ENCODE data around the gene IDI2. TPM values are rescaled to one million over a fixed set of nuclear protein-coding genes. Genes with fewer than 3 reads are reported as not detected.

The IDI2 gene
- total RNA-seq, 2 experiments from 2014 or later, result not detected

- Mint-ChIP-seq H3K27me3 (no peaks in the 10 kb centered on the region), H3K9me3 (no peaks in the 10 kb centered on the region), H3K36me3 (ENCODE audit: low read depth) (peaks cover 41% of the 10 kb centered on the region), H3K27ac (no peak overlapping the region), H3K4me1 (ENCODE audit: low read depth) (no peaks in the 10 kb centered on the region), H3K4me3 (no peak overlapping the region)
- no peaks in the 10 kb centered on the region for H3K4me1 ChIP-seq (ENCODE audit: insufficient read depth, low read length)
- no peak for DNase-seq
- CTCF ChIA-PET, result no interaction called here
- H3K27me3 ChIP-seq (ENCODE audit: control insufficient read depth in 1 of 2, insufficient read depth in 2 of 2, low read length in 2 of 2), result no peaks in the 10 kb centered on the region
- no peak overlapping the region for H3K27ac ChIP-seq (ENCODE audit: low read depth in 1 of 2, low read length in 2 of 2)
- no peak for ATAC-seq (ENCODE audit: poor library complexity)
- intact Hi-C loops (cut with DNase I, micrococcal nuclease), result no loop called here
- peaks cover 29% of the 10 kb centered on the region for H3K36me3 ChIP-seq (ENCODE audit: insufficient read depth, low read length)
- H3K4me3 ChIP-seq (ENCODE audit: low read length), result no peak overlapping the region
- no peak for TF ChIP-seq CTCF (IDR thresholded peaks at IDR 0.05)
- no peaks in the 10 kb centered on the region for H3K9me3 ChIP-seq (ENCODE audit: control insufficient read depth in 1 of 2, insufficient read depth in 1 of 2, low read length in 2 of 2)
- POLR2A ChIA-PET, result no interaction called here
These were observed 5.2 kb downstream of the IDI2 start for GRCh38 chr10:1020460-1020859.

- Mint-ChIP-seq H3K27me3 (no peaks in the 10 kb centered on the region), H3K9me3 (no peaks in the 10 kb centered on the region), H3K4me3 (no peak overlapping the region), H3K36me3 (ENCODE audit: low read depth) (peaks cover 48% of the 10 kb centered on the region), H3K4me1 (ENCODE audit: low read depth) (no peaks in the 10 kb centered on the region), H3K27ac (no peak overlapping the region)
- intact Hi-C loops (cut with DNase I, micrococcal nuclease), result no loop called here
- CTCF ChIA-PET, result no interaction called here
- ATAC-seq (ENCODE audit: poor library complexity) (no peak), DNase-seq (no peak)
- H3K4me1 ChIP-seq (ENCODE audit: insufficient read depth, low read length), result no peaks in the 10 kb centered on the region
- peaks cover 36% of the 10 kb centered on the region for H3K36me3 ChIP-seq (ENCODE audit: insufficient read depth, low read length)
- no peak overlapping the region for H3K4me3 ChIP-seq (ENCODE audit: low read length)
- H3K9me3 ChIP-seq (ENCODE audit: control insufficient read depth in 1 of 2, insufficient read depth in 1 of 2, low read length in 2 of 2), result no peaks in the 10 kb centered on the region
- no peak overlapping the region for H3K27ac ChIP-seq (ENCODE audit: low read depth in 1 of 2, low read length in 2 of 2)
- POLR2A ChIA-PET, result no interaction called here
- H3K27me3 ChIP-seq (ENCODE audit: control insufficient read depth in 1 of 2, insufficient read depth in 2 of 2, low read length in 2 of 2), result no peaks in the 10 kb centered on the region
- TF ChIP-seq CTCF (IDR thresholded peaks at IDR 0.05), result no peak
These were observed 6.3 kb downstream of the IDI2 start for GRCh38 chr10:1019362-1019761.

GRCh38 chr10:1015688-1016087 is 10.0 kb downstream of the IDI2 start:
- Histone ChIP-seq H3K9me3 (ENCODE audit: control insufficient read depth in 1 of 2, insufficient read depth in 1 of 2, low read length in 2 of 2) (no peaks in the 10 kb centered on the region), H3K27me3 (ENCODE audit: control insufficient read depth in 1 of 2, insufficient read depth in 2 of 2, low read length in 2 of 2) (no peaks in the 10 kb centered on the region), H3K27ac (ENCODE audit: low read depth in 1 of 2, low read length in 2 of 2) (no peak overlapping the region), H3K4me1 (ENCODE audit: insufficient read depth, low read length) (no peaks in the 10 kb centered on the region), H3K4me3 (ENCODE audit: low read length) (no peak overlapping the region), H3K36me3 (ENCODE audit: insufficient read depth, low read length) (peaks cover 67% of the 10 kb centered on the region)
- intact Hi-C loops (cut with DNase I, micrococcal nuclease), result no loop called here
- Mint-ChIP-seq H3K4me3 (no peak overlapping the region), H3K36me3 (ENCODE audit: low read depth) (peaks cover 82% of the 10 kb centered on the region), H3K27ac (no peak overlapping the region), H3K27me3 (no peaks in the 10 kb centered on the region), H3K4me1 (ENCODE audit: low read depth) (no peaks in the 10 kb centered on the region), H3K9me3 (no peaks in the 10 kb centered on the region)
- no peak for ATAC-seq (ENCODE audit: poor library complexity)
- TF ChIP-seq CTCF (IDR thresholded peaks at IDR 0.05), result no peak
- ChIA-PET POLR2A (no interaction called here), CTCF (no interaction called here)
- no peak for DNase-seq

Measured in CD4-positive, alpha-beta T cell (primary cell).